HepG2 (cell line): ENCODE results near the gene MFSD12. TPM values are rescaled to one million over a fixed set of nuclear protein-coding genes. Genes with fewer than 3 reads are reported as not detected.

ENCODE experiments used
- CEBPB ChIP-seq: IDR thresholded peaks from 2 replicates; pipeline ENCODE4 v1.6.1; 2011; ENCODE audit warnings: low read depth, low read length, improper control_type of control experiment, borderline replicate concordance
- CREB1 ChIP-seq, 2 experiments: fragments of 450-650 bp in 1 of 2; IDR thresholded peaks; 2 replicates each; pipeline ENCODE4 v1.6.1; 2016 to 2017; ENCODE audit warnings: control low read depth in 1 of 2, mild to moderate bottlenecking in 1 of 2, missing compliant biosample characterization in 1 of 2, missing genetic modification characterization in 1 of 2
- HHEX ChIP-seq: IDR thresholded peaks from 2 replicates; pipeline ENCODE4 v1.6.1; 2016; ENCODE audit warnings: control low read depth
- HOXA9 ChIP-seq: sonication (generic); formaldehyde crosslinking; IDR thresholded peaks from 2 replicates; pipeline ENCODE4 v1.8.1; 2022; ENCODE audit warnings: missing genetic modification reagents, mild to moderate bottlenecking, moderate library complexity, borderline replicate concordance
- ONECUT2 ChIP-seq: sonication (generic); formaldehyde crosslinking; IDR thresholded peaks from 2 replicates; pipeline ENCODE4 v1.4.0; 2020; ENCODE audit warnings: missing genetic modification reagents
- PAF1 ChIP-seq: IDR thresholded peaks from 2 replicates; pipeline ENCODE4 v1.6.1; 2016; ENCODE audit warnings: missing genetic modification reagents, missing compliant biosample characterization
- SOX6 ChIP-seq, 2 experiments: fragments of 450-650 bp in 1 of 2; sonication (generic) in 1 of 2; formaldehyde crosslinking in 1 of 2; IDR thresholded peaks; 2 replicates each; pipeline versions ENCODE4 v1.4.0 to v1.6.1; 2017 to 2020; ENCODE audit warnings: antibody characterized with exemption in 1 of 2, mild to moderate bottlenecking in 1 of 2, missing genetic modification reagents in 1 of 2
- TEAD2 ChIP-seq: sonication (generic); formaldehyde crosslinking; IDR thresholded peaks from 2 replicates; pipeline ENCODE4 v1.9.0; 2021; ENCODE audit warnings: missing genetic modification reagents
- ZBTB42 ChIP-seq: sonication (generic); formaldehyde crosslinking; IDR thresholded peaks from 2 replicates; pipeline ENCODE4 v1.5.0; 2020; ENCODE audit warnings: mild to moderate bottlenecking, missing genetic modification reagents
- ZBTB49 ChIP-seq: sonication (generic); formaldehyde crosslinking; IDR thresholded peaks from 2 replicates; pipeline ENCODE4 v1.4.0; 2020; ENCODE audit warnings: missing genetic modification reagents, borderline replicate concordance
- ZBTB7A ChIP-seq: sonication (generic); formaldehyde crosslinking; IDR thresholded peaks from 2 replicates; pipeline ENCODE4 v1.8.0; 2022; ENCODE audit warnings: mild to moderate bottlenecking, missing genetic modification reagents
- ZZZ3 ChIP-seq: sonication (generic); formaldehyde crosslinking; IDR thresholded peaks from 2 replicates; pipeline ENCODE4 v1.4.0; 2020; ENCODE audit warnings: missing genetic modification reagents, mild to moderate bottlenecking, borderline replicate concordance
- polyA plus RNA-seq, 8 experiments: library from polyadenylated mRNA; depleted of rRNA in 3 of 8; stranded (reverse) in 7 of 8; unstranded in 1 of 8; fragments of >200 nt; fragmentation: Illumina TruSeq in 4 of 8; extraction: Trizol in 4 of 8; gene quantifications; 2 replicates each; pipeline versions ENCODE4 v1.2.1 to v1.2.3, GENCODE V29; 2011 to 2016; ENCODE audit warnings: low read depth in 4 of 8, missing spikeins in 1 of 8, mixed read lengths in 1 of 8; ENCODE audit not compliant: insufficient read depth in 1 of 8
- total RNA-seq, 5 experiments: library from RNA; depleted of rRNA; stranded (reverse); fragments of >200 nt; fragmentation: Illumina TruSeq; extraction: Trizol; gene quantifications; 2 replicates each; pipeline ENCODE4 v1.2.3, GENCODE V29; 2016; ENCODE audit warnings: low read depth in 1 of 5
- TF ChIP-seq, protein P1 (sequence below): sonication (generic); formaldehyde crosslinking; IDR thresholded peaks from 2 replicates; pipeline ENCODE4 v1.5.0; 2020; ENCODE audit warnings: mild to moderate bottlenecking, missing genetic modification reagents, borderline replicate concordance
- TF ChIP-seq, protein P2 (sequence below): sonication (generic); formaldehyde crosslinking; IDR thresholded peaks from 2 replicates; pipeline ENCODE4 v1.4.0; 2020; ENCODE audit warnings: missing genetic modification reagents, borderline replicate concordance
- TF ChIP-seq, protein P3 (sequence below): IDR thresholded peaks from 2 replicates; pipeline ENCODE4 v1.6.1; 2018; ENCODE audit warnings: missing genetic modification reagents
- TF ChIP-seq, protein P4 (sequence below): sonication (generic); formaldehyde crosslinking; IDR thresholded peaks from 2 replicates; pipeline ENCODE4 v1.4.0; 2020; ENCODE audit warnings: mild to moderate bottlenecking, missing genetic modification reagents

The MFSD12 gene
- total and polyA plus RNA-seq, 2 of the 13 experiments (the other 11 are each of a cell fraction or from before 2014, with no cell fraction given), result 27.2 to 29.1 TPM

- TF ChIP-seq, protein P1, sequence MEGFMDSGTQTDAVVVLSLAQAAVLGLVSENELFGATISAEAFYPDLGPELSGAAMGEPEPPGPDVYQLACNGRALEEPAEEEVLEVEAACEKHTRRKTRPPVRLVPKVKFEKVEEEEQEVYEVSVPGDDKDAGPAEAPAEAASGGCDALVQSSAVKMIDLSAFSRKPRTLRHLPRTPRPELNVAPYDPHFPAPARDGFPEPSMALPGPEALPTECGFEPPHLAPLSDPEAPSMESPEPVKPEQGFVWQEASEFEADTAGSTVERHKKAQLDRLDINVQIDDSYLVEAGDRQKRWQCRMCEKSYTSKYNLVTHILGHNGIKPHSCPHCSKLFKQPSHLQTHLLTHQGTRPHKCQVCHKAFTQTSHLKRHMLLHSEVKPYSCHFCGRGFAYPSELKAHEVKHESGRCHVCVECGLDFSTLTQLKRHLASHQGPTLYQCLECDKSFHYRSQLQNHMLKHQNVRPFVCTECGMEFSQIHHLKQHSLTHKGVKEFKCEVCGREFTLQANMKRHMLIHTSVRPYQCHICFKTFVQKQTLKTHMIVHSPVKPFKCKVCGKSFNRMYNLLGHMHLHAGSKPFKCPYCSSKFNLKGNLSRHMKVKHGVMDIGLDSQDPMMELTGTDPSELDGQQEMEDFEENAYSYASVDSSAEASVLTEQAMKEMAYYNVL (CRISPR knock-in tag), result no peak; the same call in 1 of the 2 replicates
- TF ChIP-seq, protein P2, sequence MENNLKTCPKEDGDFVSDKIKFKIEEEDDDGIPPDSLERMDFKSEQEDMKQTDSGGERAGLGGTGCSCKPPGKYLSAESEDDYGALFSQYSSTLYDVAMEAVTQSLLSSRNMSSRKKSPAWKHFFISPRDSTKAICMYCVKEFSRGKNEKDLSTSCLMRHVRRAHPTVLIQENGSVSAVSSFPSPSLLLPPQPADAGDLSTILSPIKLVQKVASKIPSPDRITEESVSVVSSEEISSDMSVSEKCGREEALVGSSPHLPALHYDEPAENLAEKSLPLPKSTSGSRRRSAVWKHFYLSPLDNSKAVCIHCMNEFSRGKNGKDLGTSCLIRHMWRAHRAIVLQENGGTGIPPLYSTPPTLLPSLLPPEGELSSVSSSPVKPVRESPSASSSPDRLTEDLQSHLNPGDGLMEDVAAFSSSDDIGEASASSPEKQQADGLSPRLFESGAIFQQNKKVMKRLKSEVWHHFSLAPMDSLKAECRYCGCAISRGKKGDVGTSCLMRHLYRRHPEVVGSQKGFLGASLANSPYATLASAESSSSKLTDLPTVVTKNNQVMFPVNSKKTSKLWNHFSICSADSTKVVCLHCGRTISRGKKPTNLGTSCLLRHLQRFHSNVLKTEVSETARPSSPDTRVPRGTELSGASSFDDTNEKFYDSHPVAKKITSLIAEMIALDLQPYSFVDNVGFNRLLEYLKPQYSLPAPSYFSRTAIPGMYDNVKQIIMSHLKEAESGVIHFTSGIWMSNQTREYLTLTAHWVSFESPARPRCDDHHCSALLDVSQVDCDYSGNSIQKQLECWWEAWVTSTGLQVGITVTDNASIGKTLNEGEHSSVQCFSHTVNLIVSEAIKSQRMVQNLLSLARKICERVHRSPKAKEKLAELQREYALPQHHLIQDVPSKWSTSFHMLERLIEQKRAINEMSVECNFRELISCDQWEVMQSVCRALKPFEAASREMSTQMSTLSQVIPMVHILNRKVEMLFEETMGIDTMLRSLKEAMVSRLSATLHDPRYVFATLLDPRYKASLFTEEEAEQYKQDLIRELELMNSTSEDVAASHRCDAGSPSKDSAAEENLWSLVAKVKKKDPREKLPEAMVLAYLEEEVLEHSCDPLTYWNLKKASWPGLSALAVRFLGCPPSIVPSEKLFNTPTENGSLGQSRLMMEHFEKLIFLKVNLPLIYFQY (CRISPR knock-in tag), result no peak
- no peak for TF ChIP-seq CREB1 (IDR thresholded peaks at IDR 0.05)
- no peak for TF ChIP-seq CREB1 (CRISPR knock-in tag; IDR thresholded peaks at IDR 0.05)
- TF ChIP-seq TEAD2 (CRISPR knock-in tag), result no peak
- TF ChIP-seq ZBTB42, result peak; percentile 59; the same call in 1 of the 2 replicates
- no peak for TF ChIP-seq ONECUT2 (CRISPR knock-in tag)
- no peak for TF ChIP-seq HHEX
- no peak for TF ChIP-seq SOX6 (IDR thresholded peaks at IDR 0.05)
- peak; percentile 16; the same call in 1 of the 2 replicates for TF ChIP-seq SOX6 (CRISPR knock-in tag; IDR thresholded peaks at IDR 0.05)
- TF ChIP-seq CEBPB, result 0 out of 2 replicates have a peak, but pooled peaks have one; percentile 3
- TF ChIP-seq ZBTB49 (CRISPR knock-in tag), result no peak
- no peak for TF ChIP-seq HOXA9
- TF ChIP-seq ZZZ3 (CRISPR knock-in tag), result no peak
- no peak for TF ChIP-seq PAF1 (CRISPR knock-in tag)
- TF ChIP-seq, protein P3, sequence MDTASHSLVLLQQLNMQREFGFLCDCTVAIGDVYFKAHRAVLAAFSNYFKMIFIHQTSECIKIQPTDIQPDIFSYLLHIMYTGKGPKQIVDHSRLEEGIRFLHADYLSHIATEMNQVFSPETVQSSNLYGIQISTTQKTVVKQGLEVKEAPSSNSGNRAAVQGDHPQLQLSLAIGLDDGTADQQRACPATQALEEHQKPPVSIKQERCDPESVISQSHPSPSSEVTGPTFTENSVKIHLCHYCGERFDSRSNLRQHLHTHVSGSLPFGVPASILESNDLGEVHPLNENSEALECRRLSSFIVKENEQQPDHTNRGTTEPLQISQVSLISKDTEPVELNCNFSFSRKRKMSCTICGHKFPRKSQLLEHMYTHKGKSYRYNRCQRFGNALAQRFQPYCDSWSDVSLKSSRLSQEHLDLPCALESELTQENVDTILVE (CRISPR knock-in tag), result no peak
- TF ChIP-seq, protein P4, sequence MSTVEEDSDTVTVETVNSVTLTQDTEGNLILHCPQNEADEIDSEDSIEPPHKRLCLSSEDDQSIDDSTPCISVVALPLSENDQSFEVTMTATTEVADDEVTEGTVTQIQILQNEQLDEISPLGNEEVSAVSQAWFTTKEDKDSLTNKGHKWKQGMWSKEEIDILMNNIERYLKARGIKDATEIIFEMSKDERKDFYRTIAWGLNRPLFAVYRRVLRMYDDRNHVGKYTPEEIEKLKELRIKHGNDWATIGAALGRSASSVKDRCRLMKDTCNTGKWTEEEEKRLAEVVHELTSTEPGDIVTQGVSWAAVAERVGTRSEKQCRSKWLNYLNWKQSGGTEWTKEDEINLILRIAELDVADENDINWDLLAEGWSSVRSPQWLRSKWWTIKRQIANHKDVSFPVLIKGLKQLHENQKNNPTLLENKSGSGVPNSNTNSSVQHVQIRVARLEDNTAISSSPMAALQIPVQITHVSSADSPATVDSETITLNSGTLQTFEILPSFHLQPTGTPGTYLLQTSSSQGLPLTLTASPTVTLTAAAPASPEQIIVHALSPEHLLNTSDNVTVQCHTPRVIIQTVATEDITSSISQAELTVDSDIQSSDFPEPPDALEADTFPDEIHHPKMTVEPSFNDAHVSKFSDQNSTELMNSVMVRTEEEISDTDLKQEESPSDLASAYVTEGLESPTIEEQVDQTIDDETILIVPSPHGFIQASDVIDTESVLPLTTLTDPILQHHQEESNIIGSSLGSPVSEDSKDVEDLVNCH, result no peak
- TF ChIP-seq ZBTB7A, result peak; percentile 24; the same call in 1 of the 2 replicates
Observed at GRCh38 chr19:3557461-3558248, at the start of gene MFSD12 (continued).
